WTC11 (cell line): Measurements from ENCODE around the gene SLC25A48. TPM values are rescaled to one million over a fixed set of nuclear protein-coding genes. Genes with fewer than 3 reads are reported as not detected.

ENCODE experiments used
- ATAC-seq: fragments of 200-7000 bp; cut with Tn5 transposase; 2 replicates; pipeline ENCODE4 v1.10.0; 2021; ENCODE audit warnings: mild to moderate bottlenecking, moderate library complexity
- CTCF ChIA-PET: fragments of 300-600 bp; sonication (Branson Sonifier 250); formaldehyde crosslinking; loops from one replicate; lab custom pipeline; 2021; ENCODE audit warnings: antibody characterized with exemption; lab: Charles Lee
- POLR2A ChIA-PET: fragments of 350-600 bp; sonication (Branson Sonifier 250); formaldehyde crosslinking; loops from one replicate; lab custom pipeline; 2021; ENCODE audit warnings: antibody characterized with exemption; lab: Charles Lee
- DNase-seq: peaks from one replicate; pipeline ENCODE4 v3.0.0; 2021; ENCODE audit warnings: low spot score
- H3K27ac Mint-ChIP-seq: 2 replicates; pipeline ENCODE4 v1.8.0; 2021; ENCODE audit warnings: mixed read lengths
- H3K27me3 Mint-ChIP-seq: 2 replicates; pipeline ENCODE4 v1.8.0; 2021; ENCODE audit warnings: low read depth, mild to moderate bottlenecking, moderate library complexity, mixed read lengths
- H3K36me3 Mint-ChIP-seq: 2 replicates; pipeline ENCODE4 v1.8.0; 2021; ENCODE audit warnings: mixed read lengths
- H3K4me1 Mint-ChIP-seq: 2 replicates; pipeline ENCODE4 v1.8.0; 2022; ENCODE audit warnings: mixed read lengths
- H3K4me3 Mint-ChIP-seq: 2 replicates; pipeline ENCODE4 v1.8.0; 2021; ENCODE audit warnings: mild to moderate bottlenecking, moderate library complexity, mixed read lengths
- H3K9me3 Mint-ChIP-seq: 2 replicates; pipeline ENCODE4 v1.8.0; 2021; ENCODE audit warnings: mixed read lengths
- ATF3 ChIP-seq: sonication (generic); formaldehyde crosslinking; conservative IDR thresholded peaks from 2 replicates; pipeline ENCODE4 v1.8.1; 2022; ENCODE audit warnings: mild to moderate bottlenecking, missing genetic modification reagents
- CREB1 ChIP-seq: sonication (generic); formaldehyde crosslinking; IDR thresholded peaks from 2 replicates; pipeline ENCODE4 v1.8.0; 2023; ENCODE audit warnings: mild to moderate bottlenecking, missing genetic modification reagents
- CREM ChIP-seq: sonication (generic); formaldehyde crosslinking; IDR thresholded peaks from 2 replicates; pipeline ENCODE4 v1.8.1; 2022; ENCODE audit warnings: mild to moderate bottlenecking, missing genetic modification reagents, moderate library complexity
- E2F4 ChIP-seq: sonication (generic); formaldehyde crosslinking; IDR thresholded peaks from 2 replicates; pipeline ENCODE4 v1.8.1; 2022; ENCODE audit warnings: low read depth, mild to moderate bottlenecking, moderate library complexity, missing genetic modification reagents, borderline replicate concordance
- GABPB1 ChIP-seq: sonication (generic); formaldehyde crosslinking; IDR thresholded peaks from 2 replicates; pipeline ENCODE4 v1.8.1; 2023; ENCODE audit warnings: mild to moderate bottlenecking, missing genetic modification reagents
- GTF2I ChIP-seq: fragments of 250-450 bp; sonication (Bioruptor Pico); conservative IDR thresholded peaks from 2 replicates; pipeline ENCODE4 v1.4.0; 2021; ENCODE audit warnings: mild to moderate bottlenecking
- MYBL2 ChIP-seq: sonication (generic); formaldehyde crosslinking; IDR thresholded peaks from 2 replicates; pipeline ENCODE4 v1.8.1; 2023; ENCODE audit warnings: mild to moderate bottlenecking, moderate library complexity, missing genetic modification reagents
- NFATC4 ChIP-seq: fragments of 250-450 bp; sonication (Bioruptor Pico); IDR thresholded peaks from 2 replicates; pipeline ENCODE4 v1.9.0; 2021; ENCODE audit warnings: mild to moderate bottlenecking
- NFE2L1 ChIP-seq: sonication (generic); formaldehyde crosslinking; IDR thresholded peaks from 2 replicates; pipeline ENCODE4 v1.8.1; 2023; ENCODE audit warnings: missing genetic modification reagents
- NR2C2 ChIP-seq: sonication (generic); formaldehyde crosslinking; IDR thresholded peaks from 2 replicates; pipeline ENCODE4 v1.8.0; 2022; ENCODE audit warnings: mild to moderate bottlenecking, missing genetic modification reagents
- RELA ChIP-seq: sonication (generic); formaldehyde crosslinking; IDR thresholded peaks from 2 replicates; pipeline ENCODE4 v1.8.1; 2022; ENCODE audit warnings: missing genetic modification reagents, mild to moderate bottlenecking, borderline replicate concordance
- RORB ChIP-seq: fragments of 250-450 bp; sonication (Bioruptor Pico); IDR thresholded peaks from 2 replicates; pipeline ENCODE4 v1.9.0; 2021; ENCODE audit warnings: mild to moderate bottlenecking
- SOX15 ChIP-seq: fragments of 250-450 bp; sonication (Bioruptor Pico); IDR thresholded peaks from 2 replicates; pipeline ENCODE4 v1.9.0; 2021; ENCODE audit warnings: mild to moderate bottlenecking
- STAT6 ChIP-seq: sonication (generic); formaldehyde crosslinking; conservative IDR thresholded peaks from 2 replicates; pipeline ENCODE4 v1.8.1; 2023; ENCODE audit warnings: mild to moderate bottlenecking, low read depth, missing genetic modification reagents, moderate library complexity
- ZBTB21 ChIP-seq: sonication (generic); formaldehyde crosslinking; IDR thresholded peaks from 2 replicates; pipeline ENCODE4 v1.8.1; 2023; ENCODE audit warnings: mild to moderate bottlenecking, missing genetic modification reagents, borderline replicate concordance
- ZBTB43 ChIP-seq: sonication (generic); formaldehyde crosslinking; IDR thresholded peaks from 2 replicates; pipeline ENCODE4 v1.8.1; 2023; ENCODE audit warnings: mild to moderate bottlenecking, missing genetic modification reagents
- ZNF121 ChIP-seq: sonication (generic); formaldehyde crosslinking; IDR thresholded peaks from 2 replicates; pipeline ENCODE4 v1.8.0; 2023; ENCODE audit warnings: missing genetic modification reagents
- ZNF281 ChIP-seq: sonication (generic); formaldehyde crosslinking; IDR thresholded peaks from 2 replicates; pipeline ENCODE4 v1.8.0; 2023; ENCODE audit warnings: mild to moderate bottlenecking, missing genetic modification reagents
- ZNF416 ChIP-seq: fragments of 250-450 bp; sonication (Bioruptor Pico); IDR thresholded peaks from 2 replicates; pipeline ENCODE4 v1.9.0; 2021; ENCODE audit warnings: mild to moderate bottlenecking, inconsistent platforms
- ZNF423 ChIP-seq: fragments of 250-450 bp; sonication (Bioruptor Pico); IDR thresholded peaks from 2 replicates; pipeline ENCODE4 v2.1.2; 2022; ENCODE audit warnings: mild to moderate bottlenecking, moderate library complexity
- total RNA-seq: library from RNA; stranded (reverse); gene quantifications from 3 replicates; pipeline ENCODE4 v1.2.3, GENCODE V29; 2021
- TF ChIP-seq, protein P1 (sequence below): fragments of 200-600 bp; IDR thresholded peaks from 2 replicates; pipeline ENCODE4 v1.8.0; 2022; ENCODE audit warnings: antibody characterized with exemption
- TF ChIP-seq, protein P2 (sequence below): sonication (generic); formaldehyde crosslinking; IDR thresholded peaks from 2 replicates; pipeline ENCODE4 v1.8.1; 2023; ENCODE audit warnings: mild to moderate bottlenecking, missing genetic modification reagents, moderate library complexity

The SLC25A48 gene
- total RNA-seq, 1 experiment from 2014 or later = 1.1 TPM

GRCh38 chr5:135829179-135829578 is 5.3 kb upstream of the SLC25A48 start:
- H3K27me3 Mint-ChIP-seq = peaks cover 43% of the 10 kb centered on the region
- POLR2A ChIA-PET = no interaction called here
- no peak for ATAC-seq

GRCh38 chr5:135829681-135830383 is 4.6 kb upstream of the SLC25A48 start:
- Mint-ChIP-seq H3K4me3 (no peak overlapping the region), H3K27me3 (peaks cover 49% of the 10 kb centered on the region), H3K9me3 (no peaks in the 10 kb centered on the region), H3K4me1 (0 out of 2 replicates have a peak, but pooled peaks cover 2% of the 10 kb centered on the region), H3K36me3 (no peaks in the 10 kb centered on the region), H3K27ac (no peak overlapping the region)
- DNase-seq (peak; percentile 80), ATAC-seq (peak; percentile 18)
- ChIA-PET CTCF (interaction anchor here (0.9 to 6.4 kb wide), 19 partner anchors 8 to 372 kb away, joined by 3 to 81 read pairs (median 5); partner anchors contain the start of gene CXCL14), POLR2A (no interaction called here)
- TF ChIP-seq E2F4 = no peak
- no peak for TF ChIP-seq GABPB1 (CRISPR knock-in tag)
- TF ChIP-seq ZBTB21 = no peak
- TF ChIP-seq, protein P1, sequence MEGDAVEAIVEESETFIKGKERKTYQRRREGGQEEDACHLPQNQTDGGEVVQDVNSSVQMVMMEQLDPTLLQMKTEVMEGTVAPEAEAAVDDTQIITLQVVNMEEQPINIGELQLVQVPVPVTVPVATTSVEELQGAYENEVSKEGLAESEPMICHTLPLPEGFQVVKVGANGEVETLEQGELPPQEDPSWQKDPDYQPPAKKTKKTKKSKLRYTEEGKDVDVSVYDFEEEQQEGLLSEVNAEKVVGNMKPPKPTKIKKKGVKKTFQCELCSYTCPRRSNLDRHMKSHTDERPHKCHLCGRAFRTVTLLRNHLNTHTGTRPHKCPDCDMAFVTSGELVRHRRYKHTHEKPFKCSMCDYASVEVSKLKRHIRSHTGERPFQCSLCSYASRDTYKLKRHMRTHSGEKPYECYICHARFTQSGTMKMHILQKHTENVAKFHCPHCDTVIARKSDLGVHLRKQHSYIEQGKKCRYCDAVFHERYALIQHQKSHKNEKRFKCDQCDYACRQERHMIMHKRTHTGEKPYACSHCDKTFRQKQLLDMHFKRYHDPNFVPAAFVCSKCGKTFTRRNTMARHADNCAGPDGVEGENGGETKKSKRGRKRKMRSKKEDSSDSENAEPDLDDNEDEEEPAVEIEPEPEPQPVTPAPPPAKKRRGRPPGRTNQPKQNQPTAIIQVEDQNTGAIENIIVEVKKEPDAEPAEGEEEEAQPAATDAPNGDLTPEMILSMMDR = peak; percentile 92
- TF ChIP-seq NFE2L1 (CRISPR knock-in tag) = no peak
- no peak for TF ChIP-seq ZNF281 (CRISPR knock-in tag)
- TF ChIP-seq ZBTB43 = no peak
- TF ChIP-seq NFATC4 (CRISPR knock-in tag) = no peak
- no peak for TF ChIP-seq NR2C2 (CRISPR knock-in tag)
- TF ChIP-seq, protein P2, sequence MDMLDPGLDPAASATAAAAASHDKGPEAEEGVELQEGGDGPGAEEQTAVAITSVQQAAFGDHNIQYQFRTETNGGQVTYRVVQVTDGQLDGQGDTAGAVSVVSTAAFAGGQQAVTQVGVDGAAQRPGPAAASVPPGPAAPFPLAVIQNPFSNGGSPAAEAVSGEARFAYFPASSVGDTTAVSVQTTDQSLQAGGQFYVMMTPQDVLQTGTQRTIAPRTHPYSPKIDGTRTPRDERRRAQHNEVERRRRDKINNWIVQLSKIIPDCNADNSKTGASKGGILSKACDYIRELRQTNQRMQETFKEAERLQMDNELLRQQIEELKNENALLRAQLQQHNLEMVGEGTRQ = no peak
- TF ChIP-seq ZNF121 (CRISPR knock-in tag) = peak; percentile 10; the same call in 1 of the 2 replicates
- TF ChIP-seq ZNF423 = no peak

More at GRCh38 chr5:135829179-135829578, 5.3 kb upstream of the SLC25A48 start:
- H3K36me3 Mint-ChIP-seq = no peaks in the 10 kb centered on the region
- H3K27ac Mint-ChIP-seq = no peak overlapping the region
- no peaks in the 10 kb centered on the region for H3K9me3 Mint-ChIP-seq
- CTCF ChIA-PET = interaction anchor here (0.9 to 6.4 kb wide), 7 partner anchors 44 to 363 kb away, joined by 3 to 81 read pairs (median 13); no protein-coding TSS in a partner anchor
- no peak overlapping the region for H3K4me3 Mint-ChIP-seq
- no peak for DNase-seq
- TF ChIP-seq ZNF416 = no peak
- TF ChIP-seq GTF2I (CRISPR knock-in tag) = no peak
- no peak for TF ChIP-seq MYBL2 (CRISPR knock-in tag)
- no peak for TF ChIP-seq ATF3 (CRISPR knock-in tag)
- no peak for TF ChIP-seq RORB
- no peak for TF ChIP-seq RELA (CRISPR knock-in tag)
- TF ChIP-seq SOX15 (CRISPR knock-in tag) = no peak
- TF ChIP-seq CREB1 = no peak
- TF ChIP-seq CREM (CRISPR knock-in tag) = no peak
- no peak for TF ChIP-seq STAT6 (CRISPR knock-in tag)
- H3K4me1 Mint-ChIP-seq = 0 out of 2 replicates have a peak, but pooled peaks cover 2% of the 10 kb centered on the region
